Activated effector memory CD4-positive, alpha-beta T cell treated with Interleukin-2 at 50 U/mL for 16 hours (primary cell): ENCODE measurements around the gene GLIPR2.

ENCODE experiments used
- DNase-seq: peaks from one replicate; pipeline ENCODE4 v3.0.0-alpha.2; 2020

GLIPR2 gene

GRCh38 chr9:36207546-36208012, 71.0 kb downstream of the GLIPR2 start:
- no peak for DNase-seq

GRCh38 chr9:36208521-36209253, 72.2 kb downstream of the GLIPR2 start:
- no peak for DNase-seq

GRCh38 chr9:36210722-36211121, 74.2 kb downstream of the GLIPR2 start:
- DNase-seq = no peak

GRCh38 chr9:36211510-36211909, 75.0 kb downstream of the GLIPR2 start:
- no peak for DNase-seq

- no peak for DNase-seq
Measured at GRCh38 chr9:36213387-36213786, 76.9 kb downstream of the GLIPR2 start.
